ENCODE measurements around the gene DDX60.
A peak's percentile ranks its signal among the peaks of the same experiment; 100 is the strongest.

DDX60 gene

GRCh38 chr4:168199260-168199957 is 119.1 kb downstream of the DDX60 start:
- no peak for DNase-seq

- no peak for DNase-seq
Observed at GRCh38 chr4:168197926-168198325, 120.6 kb downstream of the DDX60 start.

GRCh38 chr4:168188754-168189153 is 129.8 kb downstream of the DDX60 start:
- no peak for DNase-seq

GRCh38 chr4:168183717-168184571 is 134.6 kb downstream of the DDX60 start:
- DNase-seq = peak in 2 of 6 experiments; percentile 6 to 12

GRCh38 chr4:168177546-168178149 is 140.9 kb downstream of the DDX60 start:
- no peak for DNase-seq

GRCh38 chr4:168174308-168174707 is 144.2 kb downstream of the DDX60 start:
- no peak for DNase-seq

GRCh38 chr4:168167714-168168284 is 150.8 kb downstream of the DDX60 start:
- no peak for DNase-seq
